ENCODE measurements around the gene SPHKAP.

DNA sequence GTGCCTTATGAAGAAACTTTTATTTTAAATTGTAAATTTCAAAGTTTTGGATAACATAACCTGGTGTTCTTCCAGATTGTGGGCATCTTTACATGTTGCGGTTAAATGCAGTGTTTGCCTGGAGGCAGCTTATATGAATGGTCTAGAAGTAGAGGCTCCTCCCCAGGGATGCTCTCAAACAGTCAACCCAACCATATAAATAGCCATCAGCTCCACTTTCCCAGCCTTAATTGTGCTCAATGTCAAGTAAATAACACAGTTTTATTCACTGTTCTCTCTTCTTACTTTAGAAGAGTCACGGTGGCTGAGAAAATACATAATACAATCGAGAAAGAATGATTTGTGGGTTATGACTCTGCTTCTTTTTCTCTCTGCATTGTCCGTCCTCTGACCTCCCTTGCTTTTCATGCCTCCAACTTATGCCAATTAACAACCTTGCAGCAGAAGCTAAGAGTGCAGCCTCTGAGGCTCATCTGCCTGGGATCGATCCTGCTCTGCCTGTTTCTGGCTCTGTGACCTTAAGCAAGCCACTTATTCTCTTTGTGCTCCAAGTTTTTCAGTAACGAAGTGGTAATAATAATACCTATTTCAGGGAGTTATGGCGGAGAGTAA, 209.8 kb downstream of the SPHKAP start:
- TF ChIP-seq, protein P1, sequence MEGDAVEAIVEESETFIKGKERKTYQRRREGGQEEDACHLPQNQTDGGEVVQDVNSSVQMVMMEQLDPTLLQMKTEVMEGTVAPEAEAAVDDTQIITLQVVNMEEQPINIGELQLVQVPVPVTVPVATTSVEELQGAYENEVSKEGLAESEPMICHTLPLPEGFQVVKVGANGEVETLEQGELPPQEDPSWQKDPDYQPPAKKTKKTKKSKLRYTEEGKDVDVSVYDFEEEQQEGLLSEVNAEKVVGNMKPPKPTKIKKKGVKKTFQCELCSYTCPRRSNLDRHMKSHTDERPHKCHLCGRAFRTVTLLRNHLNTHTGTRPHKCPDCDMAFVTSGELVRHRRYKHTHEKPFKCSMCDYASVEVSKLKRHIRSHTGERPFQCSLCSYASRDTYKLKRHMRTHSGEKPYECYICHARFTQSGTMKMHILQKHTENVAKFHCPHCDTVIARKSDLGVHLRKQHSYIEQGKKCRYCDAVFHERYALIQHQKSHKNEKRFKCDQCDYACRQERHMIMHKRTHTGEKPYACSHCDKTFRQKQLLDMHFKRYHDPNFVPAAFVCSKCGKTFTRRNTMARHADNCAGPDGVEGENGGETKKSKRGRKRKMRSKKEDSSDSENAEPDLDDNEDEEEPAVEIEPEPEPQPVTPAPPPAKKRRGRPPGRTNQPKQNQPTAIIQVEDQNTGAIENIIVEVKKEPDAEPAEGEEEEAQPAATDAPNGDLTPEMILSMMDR (IDR thresholded peaks at IDR 0.05 in 8 of 11, conservative IDR thresholded peaks at IDR 0.05 in 3 of 11) = no peak
- TF ChIP-seq POLR2A (IDR thresholded peaks at IDR 0.05) (no peak), POLR2AphosphoS5 (IDR thresholded peaks at IDR 0.05) (no peak)

Measured in spleen (tissue), 7 donors.